NCI-H2171 treated with DMSO at 0.1 percent for 48 hours (cell line): Measurements from ENCODE around the gene CEP250.
A peak's percentile ranks its signal among the peaks of the same experiment; 100 is the strongest.
"Not testable (repeated sequence)": the region's sequence is repeated elsewhere in the genome, so short reads cannot be mapped to it uniquely, and the experiment has no call there.

Experiments
- DNase-seq: peaks from one replicate; lab custom pipeline; 2025; lab: John Stamatoyannopoulos, UW

The CEP250 gene

DNA sequence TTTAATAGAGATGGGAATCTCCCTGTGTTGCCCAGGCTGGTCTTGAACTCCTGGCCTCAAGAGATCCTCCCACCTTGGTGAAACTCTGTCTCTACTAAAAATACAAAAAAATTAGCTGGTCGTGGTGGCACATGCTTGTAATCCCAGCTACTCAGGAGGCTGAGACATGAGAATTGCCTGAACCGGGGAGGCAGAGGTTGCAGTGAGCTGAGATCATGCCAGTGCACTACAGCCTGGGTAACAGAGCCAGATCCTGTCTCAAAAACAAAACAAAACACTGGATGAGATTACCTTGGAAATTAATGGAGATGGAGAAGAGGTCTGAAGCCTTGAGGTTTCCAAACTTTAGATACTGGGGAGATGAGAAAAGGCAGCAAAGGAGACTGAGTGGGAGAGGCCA is 2.1 kb downstream of the CEP250 start:
- DNase-seq = not testable (repeated sequence)

DNA sequence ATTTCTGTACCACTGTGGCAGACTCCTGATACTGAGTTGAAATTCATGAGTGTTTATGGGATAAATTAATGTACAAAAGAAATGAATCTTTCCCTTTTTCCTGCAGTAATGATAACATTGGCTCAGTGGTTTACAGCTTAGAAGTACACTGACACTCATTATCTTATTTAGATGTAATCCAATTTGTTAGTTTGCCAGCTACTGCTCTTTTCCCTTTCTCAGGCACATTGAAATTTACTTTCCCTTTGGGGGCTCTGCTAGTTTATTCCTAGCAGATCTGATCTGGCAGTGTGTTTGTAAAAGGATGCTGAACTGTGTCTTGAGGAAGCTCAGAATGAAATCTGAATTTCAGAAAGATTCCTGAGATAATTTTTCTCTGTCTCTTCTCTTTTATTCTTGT is 3.0 kb downstream of the CEP250 start:
- no peak for DNase-seq

GRCh38 chr20:35461620-35462019 is 6.2 kb downstream of the CEP250 start:
- DNase-seq = no peak

- peak; percentile 100 for DNase-seq
Measured at GRCh38 chr20:35462351-35462750, 7.0 kb downstream of the CEP250 start.

GRCh38 chr20:35463455-35464300 is 8.3 kb downstream of the CEP250 start:
- DNase-seq = peak; percentile 79

- DNase-seq = no peak
Measured at GRCh38 chr20:35465976-35466375, 10.6 kb downstream of the CEP250 start.

GRCh38 chr20:35466856-35467255 is 11.5 kb downstream of the CEP250 start:
- DNase-seq = no peak

DNA sequence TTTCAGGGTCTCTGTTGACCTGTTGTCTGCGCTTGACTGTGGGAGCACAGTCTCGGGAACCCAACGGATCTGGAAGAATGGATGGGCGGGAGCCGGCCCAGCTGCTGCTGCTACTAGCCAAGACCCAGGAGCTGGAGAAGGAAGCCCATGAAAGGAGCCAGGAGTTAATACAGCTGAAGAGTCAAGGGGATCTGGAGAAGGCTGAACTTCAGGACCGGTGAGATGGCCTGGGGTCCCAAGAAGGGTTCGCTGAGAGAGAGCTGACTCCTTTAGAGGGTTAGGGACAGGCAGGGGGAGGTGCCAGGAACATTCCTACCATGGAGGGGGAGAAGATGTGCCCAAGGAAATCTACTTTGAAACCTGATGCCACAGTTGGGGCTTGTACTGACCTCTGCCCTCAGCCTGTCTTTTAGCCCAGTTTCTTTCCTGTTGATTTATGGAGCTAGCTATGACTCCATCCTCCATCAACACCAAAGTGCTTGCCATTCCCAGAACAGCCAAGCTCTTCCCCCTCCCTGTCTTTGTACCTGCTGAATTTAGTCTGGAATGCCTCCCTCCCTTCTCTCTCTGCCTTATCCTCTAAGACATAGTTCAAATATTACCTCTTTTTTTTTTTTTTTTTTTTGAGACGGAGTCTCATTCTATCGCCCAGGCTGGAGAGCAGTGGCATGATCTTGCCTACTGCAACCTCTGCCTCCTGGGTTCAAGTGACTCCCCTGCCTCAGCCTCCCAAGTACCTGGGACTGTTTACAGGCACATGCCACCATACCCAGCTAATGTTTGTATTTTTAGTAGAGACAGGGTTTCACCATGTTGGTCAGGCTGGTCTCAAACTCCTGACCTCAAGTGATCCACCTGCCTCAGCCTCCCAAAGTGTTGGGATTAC is 12.2 kb downstream of the CEP250 start:
- no peak for DNase-seq

- DNase-seq = no peak
Measured at GRCh38 chr20:35468671-35469334, 13.4 kb downstream of the CEP250 start.

DNA sequence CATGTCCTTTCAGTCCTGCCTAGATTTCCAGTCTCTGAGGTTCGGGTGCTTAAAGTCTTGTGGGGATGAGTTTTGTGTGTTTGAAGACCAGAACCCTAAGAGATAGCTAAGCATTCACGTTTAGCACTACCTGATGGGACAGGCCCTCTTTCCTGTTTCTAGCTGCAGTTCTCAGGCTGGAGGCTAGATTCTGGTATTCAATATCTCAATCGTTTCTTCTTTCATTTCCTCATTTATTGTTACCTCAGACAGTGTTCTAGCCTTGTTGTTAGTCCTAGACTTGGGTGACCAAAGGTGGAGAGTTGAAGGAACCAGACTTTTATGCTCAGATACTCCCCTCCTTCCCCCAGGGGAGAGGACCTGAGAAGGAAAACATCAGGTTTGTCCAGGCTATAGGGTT is 16.8 kb downstream of the CEP250 start:
- no peak for DNase-seq

DNA sequence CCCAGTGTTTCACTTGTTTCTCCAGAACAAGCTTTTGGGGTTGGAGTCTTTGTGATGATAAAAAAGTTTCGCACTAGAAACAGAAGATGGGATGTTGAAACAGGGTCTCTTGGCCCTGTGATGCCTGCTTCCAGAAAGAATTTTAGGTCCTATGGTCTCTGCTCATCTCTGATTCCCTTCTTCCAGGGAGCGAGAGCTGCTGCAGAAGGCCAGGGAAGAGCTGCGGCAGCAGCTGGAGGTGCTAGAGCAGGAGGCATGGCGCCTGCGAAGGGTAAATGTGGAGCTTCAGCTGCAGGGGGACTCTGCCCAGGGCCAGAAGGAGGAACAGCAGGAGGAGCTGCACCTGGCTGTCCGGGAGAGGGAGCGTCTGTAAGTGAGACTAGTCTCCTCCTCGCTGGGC is 18.3 kb downstream of the CEP250 start:
- no peak for DNase-seq

- no peak for DNase-seq
Measured at GRCh38 chr20:35474303-35474871, 19.0 kb downstream of the CEP250 start.

DNA sequence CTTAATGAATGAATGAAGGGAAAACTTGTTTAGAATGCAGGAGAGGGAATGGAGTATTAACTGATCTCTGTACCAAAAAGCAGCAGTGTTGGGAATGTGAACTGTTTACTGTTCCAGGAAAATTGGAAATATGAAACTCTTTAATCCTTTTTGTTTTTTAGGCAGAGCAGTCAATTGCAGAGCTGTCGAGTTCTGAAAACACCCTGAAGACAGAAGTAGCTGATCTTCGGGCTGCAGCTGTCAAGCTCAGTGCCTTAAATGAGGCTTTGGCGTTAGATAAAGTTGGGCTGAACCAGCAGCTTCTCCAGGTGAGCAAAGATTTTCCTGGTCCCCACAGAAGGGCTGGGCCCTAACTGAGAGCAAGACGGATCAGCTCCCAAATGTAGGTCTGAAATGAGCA is 20.9 kb downstream of the CEP250 start:
- no peak for DNase-seq

DNA sequence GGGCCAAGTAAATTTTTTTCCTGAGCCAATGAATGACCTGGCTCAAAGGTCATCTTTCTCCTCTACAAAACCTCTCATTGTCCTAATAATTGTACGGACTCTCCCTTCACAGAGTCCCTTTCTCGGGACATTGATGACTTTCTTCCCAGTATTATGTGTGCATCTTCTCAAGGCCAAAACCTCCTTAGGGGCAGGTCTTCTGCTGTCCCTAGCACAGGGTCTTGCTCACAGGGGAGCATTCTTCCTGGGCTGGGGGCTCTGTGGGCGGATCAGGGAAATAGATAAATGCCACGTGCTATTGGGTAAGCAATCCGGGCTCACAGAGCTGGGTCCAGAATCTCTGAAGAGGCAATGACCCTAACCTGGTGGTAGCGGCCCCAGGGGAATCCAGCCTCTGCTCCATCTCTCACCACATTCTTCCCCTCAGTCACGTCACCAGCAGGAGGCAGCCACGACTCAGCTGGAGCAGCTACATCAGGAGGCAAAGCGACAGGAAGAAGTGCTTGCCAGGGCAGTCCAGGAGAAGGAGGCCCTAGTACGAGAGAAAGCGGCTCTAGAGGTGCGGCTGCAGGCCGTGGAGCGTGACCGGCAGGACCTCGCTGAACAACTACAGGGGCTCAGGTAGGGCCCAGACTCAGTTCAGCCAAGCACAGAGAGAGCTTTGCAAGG is 23.5 kb downstream of the CEP250 start:
- DNase-seq = no peak

GRCh38 chr20:35479798-35480197 is 24.4 kb downstream of the CEP250 start:
- no peak for DNase-seq

- no peak for DNase-seq
Measured at GRCh38 chr20:35487479-35487878, 32.1 kb downstream of the CEP250 start.

GRCh38 chr20:35489717-35490116 is 34.3 kb downstream of the CEP250 start:
- no peak for DNase-seq

DNA sequence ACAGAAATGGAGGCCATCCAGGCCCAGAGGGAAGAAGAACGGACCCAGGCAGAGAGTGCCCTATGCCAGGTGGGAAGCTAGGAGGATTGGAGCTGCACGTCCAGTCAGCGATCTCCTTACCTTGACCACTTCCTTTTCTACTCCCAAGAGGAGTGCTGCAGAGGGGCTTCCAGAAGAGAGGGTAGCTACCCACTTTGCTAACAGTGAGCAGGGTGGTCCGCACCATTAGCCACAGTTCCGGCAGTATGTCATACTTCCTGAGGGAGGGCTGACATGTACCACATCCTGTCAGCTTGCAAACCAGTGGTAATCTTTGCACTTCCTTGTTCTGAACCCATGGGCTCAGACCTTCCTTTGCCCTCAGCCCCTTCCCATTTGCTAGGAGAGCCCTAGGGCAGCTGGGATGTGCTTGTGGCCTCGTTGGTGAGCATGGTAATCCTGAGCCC is 35.4 kb downstream of the CEP250 start:
- DNase-seq = no peak

DNA sequence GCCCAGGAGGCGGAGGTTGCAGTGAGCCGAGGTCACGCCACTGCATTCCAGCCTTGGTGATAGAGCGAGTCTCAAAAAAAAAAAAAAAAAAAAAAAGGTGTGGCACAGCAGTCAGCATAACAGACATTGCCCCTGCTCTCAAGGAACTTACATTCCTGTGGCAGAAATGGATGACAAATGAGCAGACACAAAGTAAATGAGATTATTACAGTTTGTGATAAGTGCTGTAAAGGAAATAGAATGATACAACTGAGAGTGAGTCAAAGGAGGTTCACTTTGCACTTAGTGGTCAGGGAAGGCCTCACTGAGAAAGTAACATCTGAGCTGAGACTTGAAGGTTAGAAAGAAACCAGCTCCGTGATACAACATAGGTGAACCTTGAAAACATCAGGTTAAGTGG is 36.4 kb downstream of the CEP250 start:
- DNase-seq = no peak

DNA sequence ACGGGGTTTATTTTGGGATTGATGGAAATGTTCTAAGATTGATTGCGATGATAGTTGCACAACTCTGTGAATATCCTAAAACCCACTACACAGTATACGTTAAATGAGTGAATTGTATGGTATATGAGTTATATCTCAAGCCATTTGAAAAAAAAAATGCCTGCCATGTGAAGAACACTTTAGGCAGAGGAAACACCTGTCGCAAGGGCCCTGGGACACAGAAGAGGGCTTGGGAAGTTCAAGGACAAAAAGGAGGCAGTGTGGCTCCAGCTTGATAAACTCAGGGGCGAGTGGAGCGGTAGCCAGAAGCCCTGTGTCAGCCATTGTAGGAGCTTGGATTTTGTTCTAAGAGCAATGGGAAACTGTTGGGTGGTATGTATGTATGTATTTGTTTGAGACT is 37.0 kb downstream of the CEP250 start:
- DNase-seq = no peak

- DNase-seq = no peak
Measured at GRCh38 chr20:35496481-35496880, 41.1 kb downstream of the CEP250 start.

DNA sequence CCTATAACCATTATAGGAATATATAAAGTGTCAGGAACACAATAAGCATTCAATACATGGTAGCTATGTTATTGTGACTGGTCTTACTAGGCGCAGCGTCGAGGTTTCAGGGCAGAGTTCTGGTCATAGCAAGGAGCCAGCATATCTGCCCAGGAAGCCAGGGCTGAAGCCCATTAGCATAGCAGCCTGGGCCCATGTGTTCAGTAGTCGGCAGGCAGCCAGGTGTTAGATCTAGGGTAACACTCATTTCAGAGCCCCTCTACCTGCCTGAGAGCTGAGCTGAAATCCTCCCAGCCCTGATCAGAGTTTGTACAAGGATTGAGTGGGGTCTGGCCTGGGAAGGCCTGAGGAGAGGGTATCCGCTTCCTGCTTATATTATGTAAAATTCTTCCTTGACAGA is 41.9 kb downstream of the CEP250 start:
- peak; percentile 74 for DNase-seq
